Measurements from ENCODE around the gene ZNF785.

- TF ChIP-seq CTCF (conservative IDR thresholded peaks at IDR 0.05 in 1 of 2, IDR thresholded peaks at IDR 0.05 in 1 of 2; ENCODE audit: extremely low read depth in 1 of 2, insufficient read depth in 1 of 2, low read depth in 1 of 2, low read length in 2 of 2) (no peak), EZH2 (IDR thresholded peaks at IDR 0.05; ENCODE audit: borderline replicate concordance, low read length) (no peak)
These were observed 38.2 kb upstream of the ZNF785 start for GRCh38 chr16:30623536-30624283.
